GM12891 (cell line): ENCODE measurements around the gene DMBX1.

Experiments
- PAX5 ChIP-seq: IDR thresholded peaks from 2 replicates; pipeline ENCODE4 v1.6.1; 2011; ENCODE audit warnings: low read length, moderate library complexity, mild to moderate bottlenecking; ENCODE audit not compliant: insufficient read depth, severe bottlenecking
- POLR2A ChIP-seq: IDR thresholded peaks from 2 replicates; pipeline ENCODE4 v1.6.1; 2011; ENCODE audit warnings: low read depth, low read length, control low read depth
- POLR2AphosphoS5 ChIP-seq: IDR thresholded peaks from 2 replicates; pipeline ENCODE4 v1.6.1; 2011; ENCODE audit warnings: low read depth, low read length, control low read depth
- SPI1 ChIP-seq: IDR thresholded peaks from 2 replicates; pipeline ENCODE4 v1.6.1; 2011; ENCODE audit warnings: low read depth, low read length, control low read depth
- TAF1 ChIP-seq: IDR thresholded peaks from 2 replicates; pipeline ENCODE4 v1.6.1; 2011; ENCODE audit warnings: low read depth, low read length, control low read depth

DNA sequence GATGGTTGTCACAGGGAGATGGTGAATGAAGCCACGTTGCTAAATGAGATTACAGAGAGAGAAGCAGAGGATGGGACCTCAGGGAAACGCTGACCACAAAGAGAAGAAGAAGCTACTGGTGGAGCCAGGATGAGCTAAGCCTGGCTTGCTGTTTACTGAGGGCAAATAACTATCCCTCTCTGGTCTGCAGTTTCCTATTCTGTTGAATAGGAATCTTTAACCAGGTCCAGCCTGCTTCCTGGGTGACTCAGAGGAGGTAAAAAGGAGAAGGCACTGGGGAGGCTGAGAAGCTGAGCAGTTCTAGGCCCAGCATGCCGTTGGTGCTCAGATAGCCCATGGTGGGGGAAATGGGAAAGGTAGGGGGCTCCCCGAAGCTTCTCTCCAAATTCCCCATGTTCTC, 29.6 kb downstream of the DMBX1 start:
- no peak for TF ChIP-seq POLR2A
- no peak for TF ChIP-seq POLR2AphosphoS5
- TF ChIP-seq SPI1 = no peak
- TF ChIP-seq TAF1 = no peak
- TF ChIP-seq PAX5 = no peak
